Omental fat pad (tissue), 4 donors: Measurements from ENCODE around the gene CREBL2. TPM values are rescaled to one million over a fixed set of nuclear protein-coding genes. Genes with fewer than 3 reads are reported as not detected.

Source experiments
- ATAC-seq: fragments of 150-250 bp; one replicate; pipeline ENCODE4 v1.9.1; 2016; ENCODE audit warnings: mild to moderate bottlenecking, moderate library complexity; ENCODE audit not compliant: low FRiP score
- DNase-seq: peaks from one replicate; pipeline ENCODE4 v3.0.0-alpha.2; 2019; ENCODE audit warnings: low spot score
- CTCF ChIP-seq, 3 donors: fragments of 450-650 bp; IDR thresholded peaks; one replicate each; pipeline ENCODE4 v1.5.1; 2016 to 2017; ENCODE audit warnings: antibody characterized with exemption in 3 of 3, mild to moderate bottlenecking in 3 of 3, moderate library complexity in 2 of 3
- total RNA-seq, 4 donors: library from RNA; depleted of rRNA; stranded (reverse); fragments of >200 nt; gene quantifications; one replicate each; pipeline ENCODE4 v1.1.0, GENCODE V29; 2016

CREBL2 gene
- total RNA-seq, 4 donors from 2014 or later = 53.0 to 73.9 (median 63.1) TPM

GRCh38 chr12:12653922-12654321, 42.2 kb downstream of the CREBL2 start:
- no peak for ATAC-seq

GRCh38 chr12:12654691-12655460, 43.2 kb downstream of the CREBL2 start:
- ATAC-seq = no peak
- DNase-seq = no peak
- TF ChIP-seq CTCF (IDR thresholded peaks at IDR 0.05) = no peak

More at GRCh38 chr12:12653922-12654321, 42.2 kb downstream of the CREBL2 start:
- DNase-seq = no peak
- no peak for TF ChIP-seq CTCF (IDR thresholded peaks at IDR 0.05)

- ATAC-seq (no peak), DNase-seq (no peak)
- TF ChIP-seq CTCF (IDR thresholded peaks at IDR 0.05) = no peak
Observed at GRCh38 chr12:12660201-12660600, 48.5 kb downstream of the CREBL2 start.

GRCh38 chr12:12661086-12661856, 49.6 kb downstream of the CREBL2 start:
- ATAC-seq (peak; percentile 75), DNase-seq (no peak)
- no peak for TF ChIP-seq CTCF (IDR thresholded peaks at IDR 0.05)

- ATAC-seq = no peak
- no peak for DNase-seq
- TF ChIP-seq CTCF (IDR thresholded peaks at IDR 0.05) = no peak
Observed at GRCh38 chr12:12663644-12664294, 52.1 kb downstream of the CREBL2 start.

- DNase-seq (no peak), ATAC-seq (no peak)
- TF ChIP-seq CTCF (IDR thresholded peaks at IDR 0.05) = no peak
Observed at GRCh38 chr12:12665194-12665593, 53.5 kb downstream of the CREBL2 start.
